ENCODE measurements around the gene TPR. TPM values are rescaled to one million over a fixed set of nuclear protein-coding genes. Genes with fewer than 3 reads are reported as not detected.

The TPR gene
- total RNA-seq, 4 donors from 2014 or later, result 57.5 to 99.7 (median 81.0) TPM

DNA sequence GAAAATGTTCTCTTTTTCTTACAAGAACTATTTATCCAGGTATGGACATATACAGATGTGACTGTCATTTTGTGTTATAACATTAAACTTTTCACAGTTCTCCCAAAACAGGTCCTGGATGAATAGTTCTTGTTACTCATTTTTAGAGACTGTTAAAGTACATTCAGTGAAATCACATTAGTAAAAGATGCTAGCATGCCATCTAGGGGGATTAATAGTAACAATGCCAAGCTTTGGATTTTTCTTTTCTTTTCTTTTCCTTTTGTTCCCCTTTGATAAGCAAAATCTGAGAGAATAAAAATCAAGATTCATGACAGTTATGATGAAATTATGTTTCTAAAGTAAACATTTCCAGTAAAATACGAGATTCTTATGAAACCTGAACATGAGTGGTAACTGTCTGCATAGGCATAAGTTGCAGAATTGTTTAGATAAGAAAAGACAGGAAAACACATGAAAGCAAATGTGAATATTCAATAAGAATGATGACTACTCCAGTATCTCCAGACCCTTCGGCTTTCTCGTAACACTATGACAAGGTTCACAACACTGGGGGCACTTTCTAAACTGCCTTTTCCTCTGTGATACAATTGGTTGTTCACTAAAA lies 77.5 kb downstream of the TPR start:
- 66 to 67% methylated on average over 3 of the region's 3 CpGs for WGBS, 2 donors (ENCODE audit: low coverage in 1 of 2)
- TF ChIP-seq EP300 (IDR thresholded peaks at IDR 0.05; ENCODE audit: low read depth) (no peak), POLR2AphosphoS5 (IDR thresholded peaks at IDR 0.05) (no peak), POLR2A (IDR thresholded peaks at IDR 0.05) (no peak)
- TF ChIP-seq, protein P1, sequence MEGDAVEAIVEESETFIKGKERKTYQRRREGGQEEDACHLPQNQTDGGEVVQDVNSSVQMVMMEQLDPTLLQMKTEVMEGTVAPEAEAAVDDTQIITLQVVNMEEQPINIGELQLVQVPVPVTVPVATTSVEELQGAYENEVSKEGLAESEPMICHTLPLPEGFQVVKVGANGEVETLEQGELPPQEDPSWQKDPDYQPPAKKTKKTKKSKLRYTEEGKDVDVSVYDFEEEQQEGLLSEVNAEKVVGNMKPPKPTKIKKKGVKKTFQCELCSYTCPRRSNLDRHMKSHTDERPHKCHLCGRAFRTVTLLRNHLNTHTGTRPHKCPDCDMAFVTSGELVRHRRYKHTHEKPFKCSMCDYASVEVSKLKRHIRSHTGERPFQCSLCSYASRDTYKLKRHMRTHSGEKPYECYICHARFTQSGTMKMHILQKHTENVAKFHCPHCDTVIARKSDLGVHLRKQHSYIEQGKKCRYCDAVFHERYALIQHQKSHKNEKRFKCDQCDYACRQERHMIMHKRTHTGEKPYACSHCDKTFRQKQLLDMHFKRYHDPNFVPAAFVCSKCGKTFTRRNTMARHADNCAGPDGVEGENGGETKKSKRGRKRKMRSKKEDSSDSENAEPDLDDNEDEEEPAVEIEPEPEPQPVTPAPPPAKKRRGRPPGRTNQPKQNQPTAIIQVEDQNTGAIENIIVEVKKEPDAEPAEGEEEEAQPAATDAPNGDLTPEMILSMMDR (IDR thresholded peaks at IDR 0.05), result no peak
- intact Hi-C loops (cut with DNase I; ENCODE audit: low total_unique reads), result no loop called here

DNA sequence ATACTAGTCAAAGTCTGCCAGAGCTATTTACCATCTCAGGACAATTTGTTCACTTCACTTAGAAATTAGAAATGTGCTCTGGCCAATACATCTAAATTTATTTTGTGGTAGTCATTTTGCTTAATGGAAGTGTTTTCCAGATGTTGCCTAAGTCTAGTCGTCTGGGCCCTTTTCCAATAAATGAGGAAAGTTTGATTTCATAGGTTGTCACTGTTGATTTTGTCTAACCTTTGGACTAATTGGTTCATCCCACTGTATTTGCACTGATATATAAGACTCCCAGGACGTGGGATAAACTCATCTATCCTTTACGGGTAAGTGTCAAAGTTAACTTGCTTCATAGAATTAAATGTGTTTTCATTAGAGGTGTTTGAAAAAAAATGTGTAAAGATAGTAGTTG lies 79.1 kb downstream of the TPR start, which contains the start of gene PRG4:
Gene PRG4 (plus strand): TSS at position 300 of the 400 bp plus-strand sequence.
- H3K27ac ChIP-seq, result no peak within 1 kb of the TSS
- no peaks in the 10 kb centered on the region for H3K9me3 ChIP-seq
- H3K36me3 ChIP-seq, result no peaks in the 10 kb centered on the region
- intact Hi-C loops (cut with DNase I; ENCODE audit: low total_unique reads) (no loop called here), in situ Hi-C loops (cut with MboI; ENCODE audit: low pct_ligation_motif_present in 1 of 4, low pct_unique_long_range_greater_than_20kb in 1 of 4, low sequenced_read_pairs in 3 of 4) (no loop called here)
- no peaks in the 10 kb centered on the region for H3K27me3 ChIP-seq
- 31 to 33% methylated on average over 2 to 3 of the region's 3 CpGs for WGBS, 2 donors (ENCODE audit: low coverage in 1 of 2)
- H3K4me3 ChIP-seq, result no peak within 1 kb of the TSS
- TF ChIP-seq, protein P1 (IDR thresholded peaks at IDR 0.05), result no peak
- TF ChIP-seq EP300 (IDR thresholded peaks at IDR 0.05; ENCODE audit: low read depth) (no peak), POLR2A (IDR thresholded peaks at IDR 0.05) (no peak), POLR2AphosphoS5 (IDR thresholded peaks at IDR 0.05) (no peak)
- no peaks in the 10 kb centered on the region for H3K4me1 ChIP-seq
- no peak for DNase-seq

More for the DNA sequence above, 77.5 kb downstream of the TPR start:
- in situ Hi-C loops (cut with MboI; ENCODE audit: low pct_ligation_motif_present in 1 of 4, low pct_unique_long_range_greater_than_20kb in 1 of 4, low sequenced_read_pairs in 3 of 4), result no loop called here
- no peaks in the 10 kb centered on the region for H3K9me3 ChIP-seq
- H3K27ac ChIP-seq, result no peak overlapping the region
- no peaks in the 10 kb centered on the region for H3K36me3 ChIP-seq
- H3K27me3 ChIP-seq, result no peaks in the 10 kb centered on the region
- DNase-seq, result no peak
- H3K4me3 ChIP-seq, result no peak overlapping the region
- H3K4me1 ChIP-seq, result no peaks in the 10 kb centered on the region

DNA sequence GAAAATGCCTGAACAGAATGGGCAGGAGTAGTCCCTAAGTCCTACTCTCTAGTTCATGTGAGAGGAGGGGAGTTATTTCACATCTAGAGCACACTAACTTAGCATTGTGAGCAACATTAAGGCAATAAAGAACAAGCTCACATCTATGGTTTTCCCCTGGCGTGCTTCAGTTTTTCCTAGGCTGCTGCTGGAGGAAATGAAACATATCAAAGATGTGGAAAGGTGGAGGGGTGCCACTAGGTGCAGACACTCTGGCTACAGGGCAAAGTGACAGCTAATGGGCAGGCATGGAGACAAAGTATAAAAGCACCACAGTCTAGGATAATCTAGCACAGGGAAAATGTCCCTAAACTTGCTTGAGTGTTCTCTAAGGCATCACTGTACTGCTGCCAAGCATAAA lies 82.2 kb downstream of the TPR start:
- TF ChIP-seq POLR2AphosphoS5 (IDR thresholded peaks at IDR 0.05), result no peak
- no peak for TF ChIP-seq POLR2A (IDR thresholded peaks at IDR 0.05)
- TF ChIP-seq EP300 (IDR thresholded peaks at IDR 0.05; ENCODE audit: low read depth), result no peak
- TF ChIP-seq, protein P1 (IDR thresholded peaks at IDR 0.05), result no peak
- Histone ChIP-seq H3K4me1 (no peaks in the 10 kb centered on the region), H3K36me3 (no peaks in the 10 kb centered on the region), H3K9me3 (no peaks in the 10 kb centered on the region), H3K4me3 (no peak overlapping the region), H3K27me3 (no peaks in the 10 kb centered on the region), H3K27ac (no peak overlapping the region)
- in situ Hi-C loops (cut with MboI; ENCODE audit: low pct_ligation_motif_present in 1 of 4, low pct_unique_long_range_greater_than_20kb in 1 of 4, low sequenced_read_pairs in 3 of 4), result no loop called here
- DNase-seq, result no peak
- WGBS, 2 donors (ENCODE audit: low coverage in 1 of 2), result 68% methylated on average over 1 of the region's 1 CpG; no CpG with 5 or more reads in 1 of the 2 donors
- intact Hi-C loops (cut with DNase I; ENCODE audit: low total_unique reads), result no loop called here

DNA sequence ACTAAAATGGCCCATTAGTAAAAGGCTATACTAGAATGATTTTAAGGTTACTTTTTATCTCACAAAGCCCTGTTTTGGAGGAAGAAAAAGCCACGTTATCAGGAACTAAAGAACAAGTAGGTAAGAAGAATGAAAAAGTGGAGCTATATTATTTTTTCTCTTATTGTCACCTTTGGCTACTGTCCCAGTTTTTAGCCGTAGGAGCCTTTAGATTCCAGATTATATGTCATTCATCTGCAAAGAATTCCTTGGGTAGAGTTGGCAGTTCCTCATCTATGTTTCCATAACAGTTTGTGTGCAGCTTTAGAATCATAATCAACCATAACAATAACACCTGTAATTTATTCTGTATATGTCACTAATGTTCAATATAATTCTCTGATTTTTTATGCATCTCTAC lies 83.8 kb downstream of the TPR start:
- Histone ChIP-seq H3K4me1 (no peaks in the 10 kb centered on the region), H3K36me3 (no peaks in the 10 kb centered on the region), H3K27ac (no peak overlapping the region), H3K9me3 (no peaks in the 10 kb centered on the region), H3K4me3 (no peak overlapping the region), H3K27me3 (no peaks in the 10 kb centered on the region)
- intact Hi-C loops (cut with DNase I; ENCODE audit: low total_unique reads) (no loop called here), in situ Hi-C loops (cut with MboI; ENCODE audit: low pct_ligation_motif_present in 1 of 4, low pct_unique_long_range_greater_than_20kb in 1 of 4, low sequenced_read_pairs in 3 of 4) (no loop called here)
- DNase-seq, result no peak
- TF ChIP-seq, protein P1 (IDR thresholded peaks at IDR 0.05), result no peak
- no peak for TF ChIP-seq POLR2AphosphoS5 (IDR thresholded peaks at IDR 0.05)
- no peak for TF ChIP-seq EP300 (IDR thresholded peaks at IDR 0.05; ENCODE audit: low read depth)
- TF ChIP-seq POLR2A (IDR thresholded peaks at IDR 0.05), result no peak
- WGBS, 2 donors (ENCODE audit: low coverage in 1 of 2), result 50 to 67% methylated on average over 2 of the region's 2 CpGs
